SK-N-SH (cell line): Measurements from ENCODE around the gene TBC1D17. TPM values are rescaled to one million over a fixed set of nuclear protein-coding genes. Genes with fewer than 3 reads are reported as not detected.

Experiments
- CTCF ChIA-PET: fragments of 300-600, 350-600 bp; formaldehyde crosslinking; extraction: SDS; loops from one replicate; lab custom pipeline; 2021; lab: Yijun Ruan, JAX
- POLR2A ChIA-PET: fragments of 350-600 bp; sonication (Branson Sonifier 250); formaldehyde crosslinking; extraction: SDS; loops from one replicate; lab custom pipeline; 2020; ENCODE audit warnings: antibody characterized with exemption, inconsistent platforms; lab: Yijun Ruan, JAX
- DNase-seq: peaks from one replicate; pipeline ENCODE4 v3.0.0; 2012
- H2AFZ ChIP-seq: fragments of 200-600 bp; sonication (generic); 2 replicates; pipeline ENCODE4 v1.8.1; 2016; ENCODE audit warnings: antibody characterized with exemption, mild to moderate bottlenecking, low read depth
- H3F3A ChIP-seq: fragments of 200-600 bp; sonication (generic); replicated peaks from 2 replicates; pipeline ENCODE3; 2016; ENCODE audit warnings: antibody characterized with exemption, mild to moderate bottlenecking; ENCODE audit not compliant: insufficient read depth
- H3K27ac ChIP-seq, 2 experiments: fragments of 200-500 bp in 1 of 2; fragments of 200-600 bp in 1 of 2; sonication (Bioruptor generic) in 1 of 2; sonication (generic), shearing (Covaris generic) in 1 of 2; 2 replicates each; pipeline versions ENCODE4 v1.5.1 to v1.6.1; 2014 to 2016; ENCODE audit warnings: low read depth in 2 of 2, inconsistent platforms in 1 of 2, low read length in 1 of 2, mild to moderate bottlenecking in 1 of 2, mixed read lengths in 1 of 2
- H3K27me3 ChIP-seq: fragments of 200-600 bp; sonication (generic), shearing (Covaris generic); 2 replicates; pipeline ENCODE4 v1.6.1; 2016; ENCODE audit warnings: mixed run types; ENCODE audit not compliant: insufficient read depth
- H3K36me3 ChIP-seq, 2 experiments: fragments of 200-500 bp in 1 of 2; fragments of 200-600 bp in 1 of 2; sonication (Bioruptor generic) in 1 of 2; sonication (generic) in 1 of 2; replicated peaks in 1 of 2; 2 replicates each; pipeline versions ENCODE3 to v1.5.1; 2014 to 2016; ENCODE audit warnings: low read length in 1 of 2, mild to moderate bottlenecking in 1 of 2; ENCODE audit not compliant: insufficient read depth in 2 of 2, control insufficient read depth in 1 of 2
- H3K4me1 ChIP-seq, 2 experiments: fragments of 200-500 bp in 1 of 2; fragments of 200-600 bp in 1 of 2; sonication (Bioruptor generic) in 1 of 2; sonication (generic), shearing (Covaris generic) in 1 of 2; 2 replicates each; pipeline versions ENCODE4 v1.5.1 to v1.6.1; 2014 to 2016; ENCODE audit warnings: low read depth in 1 of 2, low read length in 1 of 2, mixed run types in 1 of 2; ENCODE audit not compliant: insufficient read depth in 2 of 2, control insufficient read depth in 1 of 2
- H3K4me2 ChIP-seq: fragments of 200-600 bp; sonication (generic), shearing (Covaris generic); 2 replicates; pipeline ENCODE4 v1.6.1; 2017; ENCODE audit warnings: mixed run types
- H3K4me3 ChIP-seq, 2 experiments: fragments of 200-500 bp in 1 of 2; fragments of 200-600 bp in 1 of 2; sonication (Bioruptor generic) in 1 of 2; sonication (generic), shearing (Covaris generic) in 1 of 2; 2 replicates each; pipeline versions ENCODE4 v1.5.1 to v1.8.1; 2014 to 2016; ENCODE audit warnings: low read depth in 2 of 2, inconsistent platforms in 1 of 2, low read length in 1 of 2, mild to moderate bottlenecking in 1 of 2, mixed read lengths in 1 of 2, moderate library complexity in 1 of 2
- H3K79me2 ChIP-seq: fragments of 200-600 bp; sonication (generic); 2 replicates; pipeline ENCODE4 v1.8.1; 2017; ENCODE audit warnings: mild to moderate bottlenecking; ENCODE audit not compliant: insufficient read depth
- H3K9ac ChIP-seq: fragments of 200-600 bp; sonication (generic); 2 replicates; pipeline ENCODE4 v1.6.1; 2017; ENCODE audit warnings: mixed run types
- H3K9me2 ChIP-seq: fragments of 200-600 bp; sonication (generic); 2 replicates; pipeline ENCODE4 v1.6.1; 2017; ENCODE audit warnings: mixed run types
- H3K9me3 ChIP-seq: fragments of 200-600 bp; sonication (generic); 2 replicates; pipeline ENCODE4 v1.6.1; 2017; ENCODE audit warnings: mixed run types, mild to moderate bottlenecking, moderate library complexity
- H4K20me1 ChIP-seq: fragments of 200-600 bp; sonication (generic); 2 replicates; pipeline ENCODE4 v1.6.1; 2017; ENCODE audit warnings: mild to moderate bottlenecking, mixed run types; ENCODE audit not compliant: insufficient read depth
- ELF1 ChIP-seq: IDR thresholded peaks from 2 replicates; pipeline ENCODE4 v1.4.0; 2012
- EZH2phosphoT487 ChIP-seq: fragments of 200-600 bp; sonication (generic); IDR thresholded peaks from 2 replicates; pipeline ENCODE4 v1.6.1; 2017; ENCODE audit warnings: low read depth, mixed run types, mild to moderate bottlenecking, antibody characterized with exemption, moderate library complexity, borderline replicate concordance
- FOSL2 ChIP-seq: IDR thresholded peaks from 2 replicates; pipeline ENCODE4 v1.4.0; 2012; ENCODE audit warnings: low read depth, mild to moderate bottlenecking, moderate library complexity, borderline replicate concordance
- GABPA ChIP-seq: IDR thresholded peaks from 2 replicates; pipeline ENCODE4 v1.4.0; 2012; ENCODE audit warnings: low read depth, mild to moderate bottlenecking
- GATA2 ChIP-seq: sonication (generic); formaldehyde crosslinking; IDR thresholded peaks from 2 replicates; pipeline ENCODE4 v1.5.0; 2020; ENCODE audit warnings: mild to moderate bottlenecking, missing genetic modification reagents
- MAX ChIP-seq: IDR thresholded peaks from 2 replicates; pipeline ENCODE4 v1.4.0; 2012; ENCODE audit warnings: low read depth
- MXI1 ChIP-seq: IDR thresholded peaks from 2 replicates; pipeline ENCODE4 v1.6.1; 2012; ENCODE audit warnings: mild to moderate bottlenecking, low read depth, low read length, improper control_type of control experiment
- NFIC ChIP-seq: IDR thresholded peaks from 2 replicates; pipeline ENCODE4 v1.4.0; 2012; ENCODE audit warnings: borderline replicate concordance
- NRF1 ChIP-seq: IDR thresholded peaks from 2 replicates; pipeline ENCODE4 v1.6.1; 2012; ENCODE audit warnings: low read depth, mild to moderate bottlenecking, low read length
- PBX3 ChIP-seq: IDR thresholded peaks from 2 replicates; pipeline ENCODE4; 2012
- POLR2AphosphoS5 ChIP-seq: IDR thresholded peaks from 2 replicates; pipeline ENCODE4 v1.6.1; 2012; ENCODE audit warnings: low read depth, low read length
- RAD21 ChIP-seq: IDR thresholded peaks from 2 replicates; pipeline ENCODE4 v1.6.1; 2012; ENCODE audit warnings: mild to moderate bottlenecking, low read length
- RCOR1 ChIP-seq: fragments of 150-350 bp; IDR thresholded peaks from 2 replicates; pipeline ENCODE4 v1.6.1; 2017; ENCODE audit warnings: antibody characterized with exemption, low read length
- REST ChIP-seq: IDR thresholded peaks from 2 replicates; pipeline ENCODE4 v1.6.1; 2012; ENCODE audit warnings: mild to moderate bottlenecking, low read depth, low read length, moderate library complexity
- RFX5 ChIP-seq: IDR thresholded peaks from 2 replicates; pipeline ENCODE4 v1.6.1; 2012; ENCODE audit warnings: mild to moderate bottlenecking, improper control_type of control experiment, low read length
- RXRA ChIP-seq: IDR thresholded peaks from 2 replicates; pipeline ENCODE4 v1.4.0; 2012; ENCODE audit warnings: low read depth, mild to moderate bottlenecking, borderline replicate concordance
- SIN3A ChIP-seq: IDR thresholded peaks from 2 replicates; pipeline ENCODE4 v1.6.1; 2012; ENCODE audit warnings: low read depth, mild to moderate bottlenecking, low read length, moderate library complexity, borderline replicate concordance
- WGBS: methylation state at CpG from one replicate; pipeline ENCODE4 v1.1.6; 2017; ENCODE audit warnings: low lambda C conversion rate; 5-methylcytosine and 5-hydroxymethylcytosine counted together
- polyA plus RNA-seq, 3 experiments: library from polyadenylated mRNA; depleted of rRNA; stranded (reverse); fragments of >200 nt; gene quantifications; 2 replicates each; pipeline ENCODE4 v1.2.3, GENCODE V29; 2012

Gene TBC1D17
- polyA plus RNA-seq, 1 of the 3 experiments (the other 2 are of a cell fraction): 28.3 TPM

- no peak for DNase-seq
- H3K79me2 ChIP-seq: no peaks in the 10 kb centered on the region
- no peak within 1 kb of the TSS for H3K9ac ChIP-seq
- H2AFZ ChIP-seq: no peak within 1 kb of the TSS; the same call in 1 of the 2 replicates
- H4K20me1 ChIP-seq: no peaks in the 10 kb centered on the region
- no peaks in the 10 kb centered on the region for H3K9me2 ChIP-seq
- no peak within 1 kb of the TSS for H3K27ac ChIP-seq
- no peak within 1 kb of the TSS for H3K4me3 ChIP-seq
- ChIA-PET POLR2A (no interaction called here), CTCF (no interaction called here)
- TF ChIP-seq SIN3A (no peak), NRF1 (no peak), RCOR1 (no peak), GATA2 (CRISPR knock-in tag) (no peak), MXI1 (no peak), GABPA (no peak), NFIC (no peak), MAX (no peak), POLR2AphosphoS5 (no peak), FOSL2 (no peak), RXRA (no peak)
- 73% methylated on average over 17 of the region's 20 CpGs for WGBS
- H3K9me3 ChIP-seq: no peaks in the 10 kb centered on the region
- H3K4me2 ChIP-seq: no peak within 1 kb of the TSS
- no peaks in the 10 kb centered on the region for H3F3A ChIP-seq
- no peaks in the 10 kb centered on the region for H3K36me3 ChIP-seq
- no peaks in the 10 kb centered on the region; a peak in 2 of 4 replicates for H3K4me1 ChIP-seq
- H3K27me3 ChIP-seq: no peaks in the 10 kb centered on the region
Observed at GRCh38 chr19:49896863-49897621, 19.5 kb downstream of the TBC1D17 start, which contains the start of gene IL4I1. Gene IL4I1, minus strand, starts transcription at chr19:49896887. Its CDS starts 727 bp downstream, at chr19:49896160.

- peaks cover 4% of the 10 kb centered on the region for H3F3A ChIP-seq
- DNase-seq: no peak
- H3K9me2 ChIP-seq: no peaks in the 10 kb centered on the region
- ChIA-PET CTCF (interaction anchor here (1.5 kb wide), 1 partner anchor 10 kb away, joined by 4 read pairs; no protein-coding TSS in a partner anchor), POLR2A (no interaction called here)
- H4K20me1 ChIP-seq: no peaks in the 10 kb centered on the region
- H3K27me3 ChIP-seq: no peaks in the 10 kb centered on the region
- TF ChIP-seq RAD21 (no peak), ELF1 (no peak), REST (no peak), FOSL2 (no peak), EZH2phosphoT487 (no peak), RFX5 (no peak), PBX3 (no peak), GABPA (no peak)
- no peaks in the 10 kb centered on the region for H3K79me2 ChIP-seq
- no peaks in the 10 kb centered on the region for H3K4me1 ChIP-seq
- WGBS: 80% methylated on average over 6 of the region's 6 CpGs
- no peak overlapping the region for H3K9ac ChIP-seq
- no peak overlapping the region for H3K4me3 ChIP-seq
- no peak overlapping the region for H2AFZ ChIP-seq
- H3K9me3 ChIP-seq: no peaks in the 10 kb centered on the region
- no peak overlapping the region for H3K27ac ChIP-seq
- no peak overlapping the region for H3K4me2 ChIP-seq
- H3K36me3 ChIP-seq: peaks cover 0 to 12% of the 10 kb centered on the region in 2 experiments
Observed at GRCh38 chr19:49904136-49904535, 26.6 kb downstream of the TBC1D17 start.
